D721Med (cell line): ENCODE measurements around the gene ANKH.
"Not testable (repeated sequence)": the region's sequence is repeated elsewhere in the genome, so short reads cannot be mapped to it uniquely, and the experiment has no call there.

Experiments used
- DNase-seq: peaks from one replicate; pipeline ENCODE4 v3.0.0; 2011; ENCODE audit warnings: low spot score; ENCODE audit not compliant: insufficient read length
- FAIRE-seq: peaks from 2 replicates; lab custom pipeline; 2011; peaks lifted over from hg19 to GRCh38; lab: Jason Lieb, UNC
- CTCF ChIP-seq: IDR thresholded peaks from 2 replicates; pipeline ENCODE4 v1.5.1; 2012; ENCODE audit warnings: mild to moderate bottlenecking, control low read depth; ENCODE audit not compliant: insufficient read depth; ENCODE audit errors: missing control alignments

ANKH gene

GRCh38 chr5:14871214-14872069 is at the start of gene ANKH:
Gene ANKH (minus strand): TSS chr5:14871778. CDS start chr5:14871447, 331 bp downstream.
- DNase-seq (no peak), FAIRE-seq (no peak)
- peak; percentile 45 for TF ChIP-seq CTCF

- DNase-seq (no peak), FAIRE-seq (no peak)
Observed at GRCh38 chr5:14920121-14920520, 48.5 kb upstream of the ANKH start.

GRCh38 chr5:14919106-14919505 is 47.5 kb upstream of the ANKH start:
- not testable (repeated sequence) for DNase-seq, FAIRE-seq

More at GRCh38 chr5:14920121-14920520, 48.5 kb upstream of the ANKH start:
- no peak for TF ChIP-seq CTCF

DNA sequence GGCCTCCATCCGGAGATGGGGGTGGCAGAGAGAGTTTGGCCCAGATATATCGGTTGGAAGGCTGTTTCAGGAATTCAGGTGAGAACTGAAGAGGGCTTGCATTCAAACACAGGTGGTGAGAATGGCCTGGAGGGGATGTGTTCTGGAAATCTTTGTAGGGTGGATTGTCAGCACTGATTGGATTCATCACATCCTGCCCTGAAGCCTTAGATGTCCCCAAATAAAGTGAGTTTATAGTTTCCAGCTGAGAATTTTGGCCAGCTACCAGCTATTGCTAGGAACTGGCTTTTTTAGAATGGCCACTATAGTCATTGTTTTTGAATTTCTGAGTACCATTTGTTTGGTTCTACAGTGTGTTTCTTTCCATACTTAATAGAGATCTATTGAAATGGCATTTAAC is 46.1 kb upstream of the ANKH start:
- DNase-seq, result no peak
- no peak for TF ChIP-seq CTCF
- no peak for FAIRE-seq

DNA sequence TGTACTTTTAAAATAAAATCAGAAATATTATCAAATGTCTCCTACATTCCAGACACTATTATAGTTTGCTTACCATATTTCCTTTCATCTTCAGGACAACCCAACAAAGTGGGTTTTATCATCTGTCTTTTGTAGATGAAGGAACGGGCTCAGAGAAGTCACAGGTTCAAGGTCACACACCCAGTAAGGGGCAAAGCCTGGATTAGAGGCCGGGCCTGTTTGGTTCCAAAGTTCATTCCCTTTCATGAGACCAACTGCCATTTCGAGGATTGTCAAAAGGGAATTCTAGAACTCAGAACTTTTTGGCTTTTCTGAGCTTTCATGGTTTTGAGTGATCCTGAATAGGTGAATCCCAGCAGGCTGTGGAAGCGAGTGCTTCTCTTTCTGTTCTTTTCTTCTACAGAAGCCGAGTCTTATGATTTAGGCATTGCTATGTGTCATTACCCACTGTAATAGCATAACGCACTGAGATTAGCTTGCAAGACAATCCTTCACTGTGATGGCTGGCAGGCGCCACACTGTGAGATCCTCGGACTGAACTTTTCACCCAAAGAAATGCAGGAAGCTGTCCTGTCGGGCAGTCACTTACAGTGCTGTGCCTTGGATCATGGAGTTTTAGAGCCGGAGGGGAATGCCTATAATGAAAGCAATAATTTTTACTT is 43.8 kb upstream of the ANKH start:
- DNase-seq (no peak), FAIRE-seq (no peak)
- no peak for TF ChIP-seq CTCF

GRCh38 chr5:14914623-14915260 is 43.2 kb upstream of the ANKH start:
- FAIRE-seq (no peak), DNase-seq (no peak)
- TF ChIP-seq CTCF, result no peak

GRCh38 chr5:14914193-14914592 is 42.6 kb upstream of the ANKH start:
- no peak for DNase-seq
- FAIRE-seq, result no peak
- TF ChIP-seq CTCF, result no peak
